WTC11 (cell line): ENCODE results near the gene MICAL2. TPM values are rescaled to one million over a fixed set of nuclear protein-coding genes. Genes with fewer than 3 reads are reported as not detected.

ENCODE experiments used
- ATAC-seq: fragments of 200-7000 bp; cut with Tn5 transposase; 2 replicates; pipeline ENCODE4 v1.10.0; 2021; ENCODE audit warnings: mild to moderate bottlenecking, moderate library complexity
- CTCF ChIA-PET: fragments of 300-600 bp; sonication (Branson Sonifier 250); formaldehyde crosslinking; loops from one replicate; lab custom pipeline; 2021; ENCODE audit warnings: antibody characterized with exemption; lab: Charles Lee
- POLR2A ChIA-PET: fragments of 350-600 bp; sonication (Branson Sonifier 250); formaldehyde crosslinking; loops from one replicate; lab custom pipeline; 2021; ENCODE audit warnings: antibody characterized with exemption; lab: Charles Lee
- DNase-seq: peaks from one replicate; pipeline ENCODE4 v3.0.0; 2021; ENCODE audit warnings: low spot score
- H3K27ac Mint-ChIP-seq: 2 replicates; pipeline ENCODE4 v1.8.0; 2021; ENCODE audit warnings: mixed read lengths
- H3K27me3 Mint-ChIP-seq: 2 replicates; pipeline ENCODE4 v1.8.0; 2021; ENCODE audit warnings: low read depth, mild to moderate bottlenecking, moderate library complexity, mixed read lengths
- H3K36me3 Mint-ChIP-seq: 2 replicates; pipeline ENCODE4 v1.8.0; 2021; ENCODE audit warnings: mixed read lengths
- H3K4me1 Mint-ChIP-seq: 2 replicates; pipeline ENCODE4 v1.8.0; 2022; ENCODE audit warnings: mixed read lengths
- H3K4me3 Mint-ChIP-seq: 2 replicates; pipeline ENCODE4 v1.8.0; 2021; ENCODE audit warnings: mild to moderate bottlenecking, moderate library complexity, mixed read lengths
- H3K9me3 Mint-ChIP-seq: 2 replicates; pipeline ENCODE4 v1.8.0; 2021; ENCODE audit warnings: mixed read lengths
- ARID4B ChIP-seq: sonication (generic); formaldehyde crosslinking; IDR thresholded peaks from 2 replicates; pipeline ENCODE4 v1.8.0; 2023; ENCODE audit warnings: missing genetic modification reagents, mild to moderate bottlenecking, borderline replicate concordance
- CREM ChIP-seq: sonication (generic); formaldehyde crosslinking; IDR thresholded peaks from 2 replicates; pipeline ENCODE4 v1.8.1; 2022; ENCODE audit warnings: mild to moderate bottlenecking, missing genetic modification reagents, moderate library complexity
- ERG ChIP-seq: fragments of 250-450 bp; sonication (Bioruptor Pico); IDR thresholded peaks from 2 replicates; pipeline ENCODE4 v1.8.0; 2021; ENCODE audit warnings: mild to moderate bottlenecking
- ESRRA ChIP-seq: sonication (generic); formaldehyde crosslinking; IDR thresholded peaks from 2 replicates; pipeline ENCODE4 v1.8.1; 2022; ENCODE audit warnings: mild to moderate bottlenecking, missing genetic modification reagents, borderline replicate concordance
- ETV6 ChIP-seq: sonication (generic); formaldehyde crosslinking; IDR thresholded peaks from 2 replicates; pipeline ENCODE4 v1.8.1; 2022; ENCODE audit warnings: mild to moderate bottlenecking, missing genetic modification reagents
- GABPB1 ChIP-seq: sonication (generic); formaldehyde crosslinking; IDR thresholded peaks from 2 replicates; pipeline ENCODE4 v1.8.1; 2023; ENCODE audit warnings: mild to moderate bottlenecking, missing genetic modification reagents
- GRHL2 ChIP-seq: fragments of 250-450 bp; sonication (Bioruptor Pico); IDR thresholded peaks from 2 replicates; pipeline ENCODE4 v1.8.0; 2022; ENCODE audit warnings: mild to moderate bottlenecking, moderate library complexity; ENCODE audit not compliant: insufficient replicate concordance, severe bottlenecking
- IRF1 ChIP-seq: sonication (generic); formaldehyde crosslinking; IDR thresholded peaks from 2 replicates; pipeline ENCODE4 v1.8.0; 2023; ENCODE audit warnings: missing genetic modification reagents
- MXD4 ChIP-seq: fragments of 250-450 bp; sonication (Bioruptor Pico); IDR thresholded peaks from 2 replicates; pipeline ENCODE4 v1.8.0; 2021; ENCODE audit warnings: mild to moderate bottlenecking, moderate library complexity, borderline replicate concordance
- STAT6 ChIP-seq: sonication (generic); formaldehyde crosslinking; conservative IDR thresholded peaks from 2 replicates; pipeline ENCODE4 v1.8.1; 2023; ENCODE audit warnings: mild to moderate bottlenecking, low read depth, missing genetic modification reagents, moderate library complexity
- USF2 ChIP-seq: sonication (generic); formaldehyde crosslinking; IDR thresholded peaks from 2 replicates; pipeline ENCODE4 v1.8.1; 2023; ENCODE audit warnings: mild to moderate bottlenecking, missing genetic modification reagents, moderate library complexity
- ZNF232 ChIP-seq: sonication (generic); formaldehyde crosslinking; IDR thresholded peaks from 2 replicates; pipeline ENCODE4 v1.8.0; 2022; ENCODE audit warnings: mild to moderate bottlenecking, missing genetic modification reagents
- ZNF281 ChIP-seq: sonication (generic); formaldehyde crosslinking; IDR thresholded peaks from 2 replicates; pipeline ENCODE4 v1.8.0; 2023; ENCODE audit warnings: mild to moderate bottlenecking, missing genetic modification reagents
- ZNF416 ChIP-seq: fragments of 250-450 bp; sonication (Bioruptor Pico); IDR thresholded peaks from 2 replicates; pipeline ENCODE4 v1.9.0; 2021; ENCODE audit warnings: mild to moderate bottlenecking, inconsistent platforms
- ZNF423 ChIP-seq: fragments of 250-450 bp; sonication (Bioruptor Pico); IDR thresholded peaks from 2 replicates; pipeline ENCODE4 v2.1.2; 2022; ENCODE audit warnings: mild to moderate bottlenecking, moderate library complexity
- ZNF512 ChIP-seq: sonication (generic); formaldehyde crosslinking; IDR thresholded peaks from 2 replicates; pipeline ENCODE4 v1.8.1; 2022; ENCODE audit warnings: missing genetic modification reagents, borderline replicate concordance
- total RNA-seq: library from RNA; stranded (reverse); gene quantifications from 3 replicates; pipeline ENCODE4 v1.2.3, GENCODE V29; 2021

The MICAL2 gene
- total RNA-seq, 1 experiment from 2014 or later = 3.1 TPM

- TF ChIP-seq STAT6 (CRISPR knock-in tag) (no peak), GRHL2 (CRISPR knock-in tag) (no peak), ZNF281 (no peak), ERG (CRISPR knock-in tag) (no peak), ESRRA (no peak), CREM (CRISPR knock-in tag) (no peak)
Measured at GRCh38 chr11:12141283-12141682, 30.9 kb downstream of the MICAL2 start (continued).

- Mint-ChIP-seq H3K27me3 (no peaks in the 10 kb centered on the region), H3K36me3 (no peaks in the 10 kb centered on the region), H3K4me3 (no peak overlapping the region), H3K9me3 (no peaks in the 10 kb centered on the region), H3K4me1 (peaks cover 5% of the 10 kb centered on the region)
- ATAC-seq (no peak), DNase-seq (no peak)
- POLR2A ChIA-PET = no interaction called here
- CTCF ChIA-PET = no interaction called here
- TF ChIP-seq ETV6 (CRISPR knock-in tag) = no peak
- TF ChIP-seq ARID4B (CRISPR knock-in tag) = no peak
- no peak for TF ChIP-seq GRHL2 (CRISPR knock-in tag)
- TF ChIP-seq, all 79 proteins: peak for 0
- H3K27ac Mint-ChIP-seq = no peak overlapping the region
Measured at GRCh38 chr11:12142176-12142575, 31.8 kb downstream of the MICAL2 start.

- ATAC-seq (no peak), DNase-seq (no peak)
- Mint-ChIP-seq H3K4me1 (peaks cover 3% of the 10 kb centered on the region), H3K27ac (no peak overlapping the region), H3K27me3 (no peaks in the 10 kb centered on the region), H3K36me3 (no peaks in the 10 kb centered on the region), H3K9me3 (no peaks in the 10 kb centered on the region), H3K4me3 (no peak overlapping the region)
- POLR2A ChIA-PET = no interaction called here
- CTCF ChIA-PET = interaction anchor here (0.7 kb wide), 1 partner anchor 44 kb away, joined by 3 read pairs; no protein-coding TSS in a partner anchor
- no peak for TF ChIP-seq USF2 (CRISPR knock-in tag)
- no peak for TF ChIP-seq ZNF232
- no peak for TF ChIP-seq ZNF423
- TF ChIP-seq IRF1 (CRISPR knock-in tag) = no peak
- TF ChIP-seq MXD4 (CRISPR knock-in tag) = no peak
- no peak for TF ChIP-seq GABPB1
- TF ChIP-seq ETV6 (CRISPR knock-in tag) = no peak
- no peak for TF ChIP-seq ZNF416 (CRISPR knock-in tag)
- no peak for TF ChIP-seq ZNF512
Measured at GRCh38 chr11:12142909-12143308, 32.5 kb downstream of the MICAL2 start.
